ENCODE data around the gene CDH26.
A peak's percentile ranks its signal among the peaks of the same experiment; 100 is the strongest.

CDH26 gene

GRCh38 chr20:59958123-59958522 lies at the start of gene CDH26:
CDH26 (plus strand) TSS chr20:59958423; CDS start chr20:59958727, 304 bp downstream.
- no peak for DNase-seq (ENCODE audit: low read depth)

GRCh38 chr20:59908855-59909254 lies 49.4 kb upstream of the CDH26 start:
- DNase-seq (ENCODE audit: low read depth): no peak

- no peak for DNase-seq (ENCODE audit: low read depth)
Observed at GRCh38 chr20:59911041-59911440, 47.2 kb upstream of the CDH26 start.

GRCh38 chr20:59912609-59913008 lies 45.6 kb upstream of the CDH26 start:
- no peak for DNase-seq (ENCODE audit: low read depth)

GRCh38 chr20:59920944-59921343 lies 37.3 kb upstream of the CDH26 start:
- DNase-seq (ENCODE audit: low read depth): no peak

- no peak for DNase-seq (ENCODE audit: low read depth)
Observed at GRCh38 chr20:59923514-59923913, 34.7 kb upstream of the CDH26 start.

- DNase-seq (ENCODE audit: low read depth): no peak
Observed at GRCh38 chr20:59925359-59925758, 32.9 kb upstream of the CDH26 start.

GRCh38 chr20:59925899-59926298 lies 32.3 kb upstream of the CDH26 start:
- DNase-seq (ENCODE audit: low read depth): no peak

GRCh38 chr20:59931511-59932312 lies 26.5 kb upstream of the CDH26 start:
- no peak for DNase-seq (ENCODE audit: low read depth)

- no peak for DNase-seq (ENCODE audit: low read depth)
Observed at GRCh38 chr20:59932616-59933295, 25.5 kb upstream of the CDH26 start.

GRCh38 chr20:59933296-59933848 lies 24.9 kb upstream of the CDH26 start, which contains the start of gene SYCP2:
SYCP2 (minus strand) TSS chr20:59933637; CDS start chr20:59922413, 11,224 bp downstream.
- DNase-seq (ENCODE audit: low read depth): peak; percentile 48

- DNase-seq (ENCODE audit: low read depth): peak; percentile 68
Observed at GRCh38 chr20:59933849-59934585, 24.2 kb upstream of the CDH26 start.

- no peak for DNase-seq (ENCODE audit: low read depth)
Observed at GRCh38 chr20:59935457-59936185, 22.6 kb upstream of the CDH26 start.

GRCh38 chr20:59936409-59936808 lies 21.8 kb upstream of the CDH26 start:
- no peak for DNase-seq (ENCODE audit: low read depth)

- no peak for DNase-seq (ENCODE audit: low read depth)
Observed at GRCh38 chr20:59937150-59937549, 21.1 kb upstream of the CDH26 start.

GRCh38 chr20:59938221-59938620 lies 20.0 kb upstream of the CDH26 start:
- DNase-seq (ENCODE audit: low read depth): no peak

- DNase-seq (ENCODE audit: low read depth): no peak
Observed at GRCh38 chr20:59938696-59939051, 19.5 kb upstream of the CDH26 start.

GRCh38 chr20:59939052-59939878 lies 19.0 kb upstream of the CDH26 start:
- DNase-seq (ENCODE audit: low read depth): no peak

- no peak for DNase-seq (ENCODE audit: low read depth)
Observed at GRCh38 chr20:59939879-59940128, 18.4 kb upstream of the CDH26 start.

GRCh38 chr20:59940129-59940955 lies 17.9 kb upstream of the CDH26 start, which contains the start of the genes FAM217B and PPP1R3D:
FAM217B (plus strand) TSS chr20:59940389; CDS start chr20:59943944, 3,555 bp downstream.
PPP1R3D (minus strand) TSS chr20:59940305; CDS start chr20:59939931, 374 bp downstream.
- peak; percentile 84 for DNase-seq (ENCODE audit: low read depth)
